Endothelial cell of umbilical vein (primary cell): ENCODE data around the gene AKR1C4. TPM values are rescaled to one million over a fixed set of nuclear protein-coding genes. Genes with fewer than 3 reads are reported as not detected.
"Not testable (repeated sequence)": the region's sequence is repeated elsewhere in the genome, so short reads cannot be mapped to it uniquely, and the experiment has no call there.

Source experiments
- BruUV-seq: library from RNA; stranded (reverse); fragments of 400-500 nt; replicated peaks from 2 replicates; lab custom pipeline; 2021; lab: Mats Ljungman, UMichigan
- CTCF ChIA-PET: fragments of 300-600, 350-600 bp; sonication (Branson Sonifier 250); formaldehyde crosslinking; loops from one replicate; lab custom pipeline; 2021; ENCODE audit warnings: antibody characterized with exemption, inconsistent platforms; lab: Charles Lee
- POLR2A ChIA-PET: fragments of 300-600, 350-600 bp; sonication (Branson Sonifier 250); formaldehyde crosslinking; loops from one replicate; lab custom pipeline; 2021; ENCODE audit warnings: antibody characterized with exemption, inconsistent platforms; lab: Charles Lee
- DNase-seq: peaks from one replicate; pipeline ENCODE4 v3.0.0-alpha.2; 2011; ENCODE audit warnings: low read depth, low spot score
- FAIRE-seq: peaks from 2 replicates; lab custom pipeline; 2011; peaks lifted over from hg19 to GRCh38; lab: Jason Lieb, UNC
- H2AFZ ChIP-seq: 2 replicates; pipeline ENCODE4 v1.6.0; 2012; ENCODE audit warnings: low read depth, low read length, control low read depth, inconsistent platforms
- H3K27ac ChIP-seq: 2 replicates; pipeline ENCODE4 v1.5.1; 2011; ENCODE audit warnings: low read depth, mild to moderate bottlenecking, control low read depth, low read length, moderate library complexity; ENCODE audit not compliant: insufficient read depth
- H3K27me3 ChIP-seq, 2 experiments: 2 replicates each; pipeline versions ENCODE4 v1.6.0 to v1.6.1; 2011; ENCODE audit warnings: low read length in 2 of 2, mixed read lengths in 1 of 2; ENCODE audit not compliant: control insufficient read depth in 2 of 2, insufficient read depth in 2 of 2
- H3K36me3 ChIP-seq, 2 experiments: 2 replicates in 1 of 2; 3 replicates in 1 of 2; pipeline ENCODE4 v1.5.1; 2011; ENCODE audit warnings: low read length in 2 of 2, mild to moderate bottlenecking in 1 of 2, moderate library complexity in 1 of 2; ENCODE audit not compliant: control insufficient read depth in 2 of 2, insufficient read depth in 2 of 2; ENCODE audit errors: extremely low read depth in 1 of 2
- H3K4me1 ChIP-seq: 3 replicates; pipeline ENCODE4 v1.5.1; 2011; ENCODE audit warnings: mild to moderate bottlenecking, low read length; ENCODE audit not compliant: control insufficient read depth, insufficient read depth; ENCODE audit errors: extremely low read depth
- H3K4me2 ChIP-seq: 2 replicates; pipeline ENCODE4 v1.6.1; 2011; ENCODE audit warnings: low read length, control low read depth, mixed read lengths; ENCODE audit not compliant: insufficient read depth
- H3K4me3 ChIP-seq, 3 experiments: fragments of 200-600 bp in 1 of 3; sonication (generic), shearing (Covaris generic) in 1 of 3; replicated peaks in 1 of 3; 2 replicates each; pipeline ENCODE4 v1.5.1; 2011 to 2016; ENCODE audit warnings: control low read depth in 3 of 3, low read length in 3 of 3, mild to moderate bottlenecking in 2 of 3, inconsistent platforms in 1 of 3, low read depth in 1 of 3, moderate library complexity in 1 of 3; ENCODE audit not compliant: insufficient read depth in 1 of 3
- H3K79me2 ChIP-seq: 2 replicates; pipeline ENCODE4 v1.6.0; 2012; ENCODE audit warnings: low read length, inconsistent platforms; ENCODE audit not compliant: control insufficient read depth, insufficient read depth
- H3K9ac ChIP-seq: replicated peaks from 2 replicates; pipeline ENCODE3; 2011; ENCODE audit warnings: low read length, control low read depth; ENCODE audit not compliant: insufficient read depth; ENCODE audit errors: extremely low read depth
- H3K9me1 ChIP-seq: replicated peaks from 3 replicates; pipeline ENCODE4 v1.6.0; 2011; ENCODE audit warnings: mild to moderate bottlenecking, low read length; ENCODE audit not compliant: control insufficient read depth, insufficient read depth; ENCODE audit errors: extremely low read depth
- H3K9me3 ChIP-seq: replicated peaks from 2 replicates; pipeline ENCODE4 v1.5.1; 2012; ENCODE audit warnings: low read length, inconsistent platforms; ENCODE audit not compliant: control insufficient read depth, insufficient read depth
- H4K20me1 ChIP-seq: replicated peaks from 2 replicates; pipeline ENCODE3; 2011; ENCODE audit warnings: mild to moderate bottlenecking, low read length; ENCODE audit not compliant: control insufficient read depth, insufficient read depth; ENCODE audit errors: extremely low read depth
- EZH2 ChIP-seq: IDR thresholded peaks from 2 replicates; pipeline ENCODE4 v1.6.1; 2012; ENCODE audit warnings: borderline replicate concordance, low read depth, mild to moderate bottlenecking, moderate library complexity, low read length, inconsistent platforms; ENCODE audit not compliant: severe bottlenecking
- FOS ChIP-seq: IDR thresholded peaks from 2 replicates; pipeline ENCODE4 v1.6.1; 2011; ENCODE audit warnings: mild to moderate bottlenecking, low read length, moderate library complexity, borderline replicate concordance; ENCODE audit not compliant: insufficient read depth
- GATA2 ChIP-seq: IDR thresholded peaks from 2 replicates; pipeline ENCODE4 v1.7.0; 2011; ENCODE audit warnings: low read depth, mild to moderate bottlenecking, moderate library complexity, mixed read lengths, low read length; ENCODE audit not compliant: insufficient read length, insufficient read depth
- JUN ChIP-seq: IDR thresholded peaks from 2 replicates; pipeline ENCODE4 v1.6.1; 2011; ENCODE audit warnings: borderline replicate concordance, low read depth; ENCODE audit not compliant: insufficient read length, insufficient read depth
- MYC ChIP-seq: IDR thresholded peaks from one replicate; pipeline ENCODE4 v1.6.1; 2011; ENCODE audit warnings: mild to moderate bottlenecking, low read depth, low read length
- POLR2A ChIP-seq: IDR thresholded peaks from 2 replicates; pipeline ENCODE4 v1.6.1; 2012; ENCODE audit warnings: low read depth, mild to moderate bottlenecking, control low read depth, low read length
- POLR2AphosphoS5 ChIP-seq: IDR thresholded peaks from 2 replicates; pipeline ENCODE4 v1.6.1; 2012; ENCODE audit warnings: low read depth, mild to moderate bottlenecking, control low read depth, low read length, moderate library complexity; ENCODE audit not compliant: insufficient read depth
- dilution Hi-C: fragments of 300-500 bp; cut with MboI; formaldehyde crosslinking; loops from one replicate; pipeline ENCODE4 v1.15.0; 2019; ENCODE audit warnings: low sequenced_read_pairs; ENCODE audit not compliant: extremely low pct_ligation_motif_present
- intact Hi-C: fragments of 100-400 bp; cut with micrococcal nuclease; formaldehyde crosslinking; loops from one replicate; pipeline ENCODE4 v1.10.0; 2022
- polyA plus RNA-seq, 4 experiments: library from polyadenylated mRNA; depleted of rRNA in 3 of 4; stranded (reverse) in 3 of 4; unstranded in 1 of 4; fragments of >200 nt; gene quantifications; 2 replicates each; pipeline versions ENCODE4 v1.2.1 to v1.2.3, GENCODE V29; 2011 to 2012; ENCODE audit warnings: missing spikeins in 1 of 4
- total RNA-seq: library from RNA; stranded (reverse); gene quantifications from 2 replicates; pipeline ENCODE4 v1.2.3, GENCODE V29; 2021
- TF ChIP-seq, protein P1 (sequence below): IDR thresholded peaks from 2 replicates; pipeline ENCODE4 v1.6.1; 2011; ENCODE audit not compliant: insufficient read depth, insufficient read length
- TF ChIP-seq, protein P2 (sequence below), 2 donors: IDR thresholded peaks; 1 replicate in 1 of 2; 2 replicates in 1 of 2; pipeline ENCODE4 v1.5.1; 2011; ENCODE audit warnings: low read length in 2 of 2, mild to moderate bottlenecking in 2 of 2, moderate library complexity in 2 of 2, control low read depth in 1 of 2, inconsistent platforms in 1 of 2, low read depth in 1 of 2; ENCODE audit not compliant: insufficient read depth in 1 of 2; ENCODE audit errors: extremely low read depth in 1 of 2

Gene AKR1C4
- total and polyA plus RNA-seq, 2 donors (not counting 3 experiments of a cell fraction or from before 2014, with no cell fraction given): not detected

DNA sequence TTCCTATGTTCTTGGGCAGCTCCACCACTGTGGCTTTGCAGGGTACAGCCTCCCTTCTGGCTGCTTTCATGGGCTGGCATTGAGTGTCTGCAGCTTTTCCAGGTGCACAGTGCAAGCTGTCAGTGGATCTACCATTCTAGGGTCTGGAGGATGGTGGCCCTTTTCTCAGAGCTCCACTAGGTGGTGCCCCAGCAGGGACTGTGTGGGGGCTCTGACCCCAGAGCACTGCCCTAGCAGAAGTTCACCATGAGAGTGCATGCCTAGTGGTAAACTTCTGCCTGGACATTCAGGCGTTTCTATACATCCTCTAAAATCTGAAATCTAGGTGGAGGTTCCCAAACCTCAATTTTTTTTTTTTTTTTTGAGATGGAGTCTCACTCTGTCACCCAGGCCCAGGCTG lies 13.6 kb downstream of the AKR1C4 start:
- POLR2A ChIA-PET, DNase-seq: not testable (repeated sequence)
- CTCF ChIA-PET: interaction anchor here (1.0 kb wide), 1 partner anchor 224 kb away, joined by 3 read pairs; no protein-coding TSS in a partner anchor

DNA sequence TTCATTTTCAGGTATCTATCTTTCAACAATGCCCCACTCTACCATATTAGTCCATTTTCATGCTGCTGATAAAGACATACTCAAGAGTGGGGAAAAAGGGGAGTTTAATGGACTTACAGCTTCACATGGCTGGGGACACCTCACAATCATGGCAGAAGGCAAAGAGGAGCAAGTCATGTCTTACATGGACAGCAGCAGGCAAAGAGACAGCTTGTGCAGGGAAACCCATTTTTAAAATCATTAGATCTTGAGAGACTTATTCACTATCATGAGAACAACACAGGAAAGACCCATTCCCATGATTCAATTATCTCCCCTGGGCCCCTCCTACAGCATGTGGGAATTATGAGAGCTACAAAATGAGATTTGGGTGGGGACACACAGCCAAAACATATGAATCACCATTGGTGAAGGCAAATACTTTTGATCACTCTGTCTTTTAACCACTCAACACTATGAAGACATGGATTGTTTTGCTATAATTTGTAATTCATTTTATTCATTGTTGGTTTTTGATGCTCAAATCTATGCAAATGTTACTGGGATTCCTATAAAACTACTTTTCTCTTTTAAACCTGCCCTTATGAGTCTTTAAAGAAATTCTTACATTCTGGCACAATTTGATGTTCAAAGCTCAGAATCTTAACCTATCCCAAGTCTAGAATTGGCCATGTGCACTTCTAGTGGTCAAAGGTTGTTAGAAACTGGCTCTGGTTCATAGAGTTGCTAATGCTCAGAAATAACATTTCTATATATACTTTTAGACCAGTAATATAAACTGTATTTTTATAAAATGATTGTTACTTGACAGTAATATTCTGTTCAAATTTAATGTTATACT lies 15.3 kb downstream of the AKR1C4 start:
- peaks cover 0 to 7% of the 10 kb centered on the region in 2 experiments for H3K27me3 ChIP-seq
- no peak overlapping the region for H3K4me3 ChIP-seq
- no peaks in the 10 kb centered on the region for H4K20me1 ChIP-seq
- TF ChIP-seq JUN (no peak), GATA2 (no peak), POLR2AphosphoS5 (no peak), POLR2A (no peak), MYC (no peak), FOS (no peak), EZH2 (no peak)
- TF ChIP-seq, protein P1, sequence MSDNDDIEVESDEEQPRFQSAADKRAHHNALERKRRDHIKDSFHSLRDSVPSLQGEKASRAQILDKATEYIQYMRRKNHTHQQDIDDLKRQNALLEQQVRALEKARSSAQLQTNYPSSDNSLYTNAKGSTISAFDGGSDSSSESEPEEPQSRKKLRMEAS: no peak
- TF ChIP-seq, protein P2, sequence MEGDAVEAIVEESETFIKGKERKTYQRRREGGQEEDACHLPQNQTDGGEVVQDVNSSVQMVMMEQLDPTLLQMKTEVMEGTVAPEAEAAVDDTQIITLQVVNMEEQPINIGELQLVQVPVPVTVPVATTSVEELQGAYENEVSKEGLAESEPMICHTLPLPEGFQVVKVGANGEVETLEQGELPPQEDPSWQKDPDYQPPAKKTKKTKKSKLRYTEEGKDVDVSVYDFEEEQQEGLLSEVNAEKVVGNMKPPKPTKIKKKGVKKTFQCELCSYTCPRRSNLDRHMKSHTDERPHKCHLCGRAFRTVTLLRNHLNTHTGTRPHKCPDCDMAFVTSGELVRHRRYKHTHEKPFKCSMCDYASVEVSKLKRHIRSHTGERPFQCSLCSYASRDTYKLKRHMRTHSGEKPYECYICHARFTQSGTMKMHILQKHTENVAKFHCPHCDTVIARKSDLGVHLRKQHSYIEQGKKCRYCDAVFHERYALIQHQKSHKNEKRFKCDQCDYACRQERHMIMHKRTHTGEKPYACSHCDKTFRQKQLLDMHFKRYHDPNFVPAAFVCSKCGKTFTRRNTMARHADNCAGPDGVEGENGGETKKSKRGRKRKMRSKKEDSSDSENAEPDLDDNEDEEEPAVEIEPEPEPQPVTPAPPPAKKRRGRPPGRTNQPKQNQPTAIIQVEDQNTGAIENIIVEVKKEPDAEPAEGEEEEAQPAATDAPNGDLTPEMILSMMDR (IDR thresholded peaks at IDR 0.05; ENCODE audit: extremely low read depth in 1 of 2, insufficient read depth in 1 of 2, low read depth in 1 of 2, low read length in 2 of 2): no peak
- no peak overlapping the region for H3K9ac ChIP-seq
- no peaks in the 10 kb centered on the region for H3K36me3 ChIP-seq
- H3K9me3 ChIP-seq: no peaks in the 10 kb centered on the region
- H3K4me2 ChIP-seq: no peak overlapping the region
- ChIA-PET POLR2A (no interaction called here), CTCF (no interaction called here)
- DNase-seq: no peak
- H3K79me2 ChIP-seq: no peaks in the 10 kb centered on the region
- FAIRE-seq: no peak
- H2AFZ ChIP-seq: no peak overlapping the region
- BruUV-seq: no TSS peak
- no peaks in the 10 kb centered on the region for H3K9me1 ChIP-seq
- intact Hi-C loops (no loop called here), dilution Hi-C loops (no loop called here)
- H3K27ac ChIP-seq: no peak overlapping the region
- H3K4me1 ChIP-seq: no peaks in the 10 kb centered on the region

More for the DNA sequence above, 13.6 kb downstream of the AKR1C4 start:
- H3K4me2 ChIP-seq, H3K36me3 ChIP-seq, H3K9me1 ChIP-seq, intact Hi-C loops, dilution Hi-C loops, H3K27me3 ChIP-seq, FAIRE-seq, H3K4me1 ChIP-seq, H3K4me3 ChIP-seq, H3K9ac ChIP-seq, H3K9me3 ChIP-seq, H2AFZ ChIP-seq, H4K20me1 ChIP-seq, BruUV-seq, H3K27ac ChIP-seq, H3K79me2 ChIP-seq: not testable (repeated sequence)
- TF ChIP-seq, protein P2 (IDR thresholded peaks at IDR 0.05; ENCODE audit: extremely low read depth in 1 of 2, insufficient read depth in 1 of 2, low read depth in 1 of 2, low read length in 2 of 2): peak in 1 of 2 donors; percentile 15
